Measurements from ENCODE around the gene TRMT44.
A peak's percentile ranks its signal among the peaks of the same experiment; 100 is the strongest.
"Not testable (repeated sequence)": the region's sequence is repeated elsewhere in the genome, so short reads cannot be mapped to it uniquely, and the experiment has no call there.

TRMT44 gene, protein sequence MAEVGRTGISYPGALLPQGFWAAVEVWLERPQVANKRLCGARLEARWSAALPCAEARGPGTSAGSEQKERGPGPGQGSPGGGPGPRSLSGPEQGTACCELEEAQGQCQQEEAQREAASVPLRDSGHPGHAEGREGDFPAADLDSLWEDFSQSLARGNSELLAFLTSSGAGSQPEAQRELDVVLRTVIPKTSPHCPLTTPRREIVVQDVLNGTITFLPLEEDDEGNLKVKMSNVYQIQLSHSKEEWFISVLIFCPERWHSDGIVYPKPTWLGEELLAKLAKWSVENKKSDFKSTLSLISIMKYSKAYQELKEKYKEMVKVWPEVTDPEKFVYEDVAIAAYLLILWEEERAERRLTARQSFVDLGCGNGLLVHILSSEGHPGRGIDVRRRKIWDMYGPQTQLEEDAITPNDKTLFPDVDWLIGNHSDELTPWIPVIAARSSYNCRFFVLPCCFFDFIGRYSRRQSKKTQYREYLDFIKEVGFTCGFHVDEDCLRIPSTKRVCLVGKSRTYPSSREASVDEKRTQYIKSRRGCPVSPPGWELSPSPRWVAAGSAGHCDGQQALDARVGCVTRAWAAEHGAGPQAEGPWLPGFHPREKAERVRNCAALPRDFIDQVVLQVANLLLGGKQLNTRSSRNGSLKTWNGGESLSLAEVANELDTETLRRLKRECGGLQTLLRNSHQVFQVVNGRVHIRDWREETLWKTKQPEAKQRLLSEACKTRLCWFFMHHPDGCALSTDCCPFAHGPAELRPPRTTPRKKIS

DNA sequence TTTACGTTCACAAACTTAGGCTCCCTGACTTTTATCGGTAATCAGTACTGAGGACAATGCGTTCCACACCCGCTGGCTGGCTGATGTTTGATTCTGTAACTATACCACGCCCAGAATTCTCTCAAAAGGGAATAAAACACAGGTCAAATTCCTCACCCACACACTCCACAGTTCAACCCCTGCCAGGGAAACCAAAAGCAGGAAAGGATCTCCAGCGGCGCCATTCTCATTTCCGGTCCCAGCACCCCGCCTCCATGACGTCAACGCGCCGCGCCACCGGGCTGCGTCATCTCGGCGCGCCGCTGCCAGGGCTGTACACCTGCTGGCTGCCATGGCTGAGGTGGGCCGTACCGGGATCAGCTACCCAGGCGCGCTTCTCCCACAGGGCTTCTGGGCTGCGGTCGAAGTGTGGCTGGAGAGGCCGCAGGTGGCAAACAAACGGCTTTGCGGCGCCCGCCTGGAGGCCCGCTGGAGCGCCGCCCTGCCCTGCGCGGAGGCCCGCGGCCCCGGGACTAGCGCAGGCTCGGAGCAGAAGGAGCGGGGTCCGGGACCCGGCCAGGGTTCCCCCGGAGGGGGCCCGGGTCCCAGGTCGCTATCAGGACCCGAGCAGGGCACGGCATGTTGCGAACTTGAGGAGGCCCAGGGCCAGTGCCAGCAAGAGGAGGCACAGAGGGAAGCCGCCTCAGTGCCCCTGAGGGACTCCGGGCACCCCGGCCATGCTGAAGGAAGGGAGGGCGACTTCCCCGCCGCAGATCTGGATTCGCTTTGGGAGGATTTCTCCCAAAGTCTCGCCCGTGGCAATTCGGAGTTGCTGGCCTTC is at the start of gene TRMT44, which contains the start of gene ACOX3:
Gene TRMT44, plus strand, starts transcription at position 286 of the 820 bp plus-strand sequence. Its CDS starts 46 bp downstream, at position 332.
Gene ACOX3, minus strand, starts transcription at position 232 of the 820 bp plus-strand sequence. CDS start 24,202 bp downstream, outside the sequence.
- peak; percentile 78 for DNase-seq

DNA sequence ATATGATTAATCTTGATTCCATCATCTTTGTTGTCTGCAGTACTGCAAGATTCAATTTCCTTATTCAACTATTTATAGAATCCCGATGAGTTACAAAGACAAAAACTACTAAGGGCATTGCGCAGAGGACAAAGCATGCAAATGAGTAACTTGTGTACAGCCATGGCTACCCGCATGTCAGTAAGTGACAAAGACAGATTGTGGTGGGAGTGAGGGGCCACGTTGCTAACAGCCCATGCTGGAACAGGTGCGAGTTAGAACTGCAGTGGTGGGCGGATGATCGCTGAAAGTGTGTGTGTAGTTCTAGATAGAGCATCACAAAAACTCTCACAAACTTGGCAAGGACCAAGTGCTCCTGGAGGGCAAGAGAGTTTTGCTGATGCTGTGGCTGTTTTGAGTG is 49.5 kb upstream of the TRMT44 start:
- DNase-seq = no peak

DNA sequence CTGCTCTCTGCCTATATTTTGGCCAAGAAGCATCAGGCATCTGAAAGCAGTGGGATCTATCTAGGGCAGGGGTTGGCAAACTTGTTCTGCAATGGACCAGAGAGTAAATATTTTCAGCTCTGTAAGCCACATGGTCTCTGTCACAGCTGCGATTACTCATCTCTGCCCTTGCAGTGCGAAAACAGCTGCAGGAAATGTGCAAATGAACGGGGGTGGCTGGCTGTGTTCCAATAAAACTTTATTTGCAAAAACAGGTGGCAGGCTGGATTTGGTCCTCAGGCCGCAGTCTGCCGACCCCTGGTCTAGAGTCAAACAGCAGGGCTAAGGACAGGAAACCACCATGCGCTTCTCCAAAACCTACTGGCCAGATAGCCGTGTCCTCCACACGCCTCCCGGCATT is 48.6 kb upstream of the TRMT44 start:
- no peak for DNase-seq

DNA sequence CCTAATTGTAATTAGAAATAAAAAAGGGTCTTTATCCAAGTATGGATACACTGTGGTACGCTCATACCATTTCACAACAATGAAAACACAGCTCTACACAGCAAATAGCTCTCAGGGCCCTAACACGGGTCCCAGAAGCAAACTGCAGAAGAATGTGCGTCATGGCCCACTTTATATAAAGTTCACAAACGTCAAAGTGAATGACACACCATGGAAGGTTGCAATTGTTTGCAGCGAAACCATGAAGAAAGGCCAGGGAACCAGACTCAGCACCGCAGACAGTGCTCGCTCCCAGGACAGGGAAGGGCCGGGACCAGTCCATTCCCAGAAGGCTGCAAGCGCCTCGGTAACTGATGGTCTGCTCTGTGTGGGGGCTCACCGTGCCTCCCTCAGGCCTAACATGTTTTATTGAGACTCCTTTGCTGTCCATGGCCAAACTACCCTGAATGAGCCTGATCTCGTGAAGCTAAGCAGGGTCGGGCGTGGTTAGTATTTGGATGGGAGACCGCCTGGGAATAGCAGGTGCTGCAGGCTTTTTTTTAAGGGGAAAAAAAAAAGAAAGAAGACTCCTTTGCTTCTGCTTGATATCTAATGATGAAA is 47.9 kb upstream of the TRMT44 start:
- DNase-seq = no peak

DNA sequence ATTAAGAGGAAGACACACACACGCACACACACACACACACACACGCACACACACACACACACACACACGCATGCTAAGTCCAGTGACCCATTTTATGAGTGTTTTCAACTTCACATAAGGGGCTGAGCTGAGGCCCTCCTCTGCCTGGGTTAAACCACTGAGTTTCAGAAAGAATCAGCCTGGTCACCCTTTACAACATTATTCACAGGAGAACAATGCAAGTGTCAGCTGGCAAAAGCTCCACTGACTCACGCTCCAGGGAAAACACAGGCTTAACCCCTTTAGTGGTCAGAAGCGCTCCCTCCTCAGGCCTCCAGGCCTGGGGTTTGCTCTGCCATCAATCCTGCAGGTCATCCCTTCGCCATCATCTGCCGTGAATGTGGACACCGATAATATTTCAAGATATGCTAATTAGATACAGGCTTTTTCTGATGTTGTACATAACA is 47.0 kb upstream of the TRMT44 start:
- peak; percentile 86 for DNase-seq

DNA sequence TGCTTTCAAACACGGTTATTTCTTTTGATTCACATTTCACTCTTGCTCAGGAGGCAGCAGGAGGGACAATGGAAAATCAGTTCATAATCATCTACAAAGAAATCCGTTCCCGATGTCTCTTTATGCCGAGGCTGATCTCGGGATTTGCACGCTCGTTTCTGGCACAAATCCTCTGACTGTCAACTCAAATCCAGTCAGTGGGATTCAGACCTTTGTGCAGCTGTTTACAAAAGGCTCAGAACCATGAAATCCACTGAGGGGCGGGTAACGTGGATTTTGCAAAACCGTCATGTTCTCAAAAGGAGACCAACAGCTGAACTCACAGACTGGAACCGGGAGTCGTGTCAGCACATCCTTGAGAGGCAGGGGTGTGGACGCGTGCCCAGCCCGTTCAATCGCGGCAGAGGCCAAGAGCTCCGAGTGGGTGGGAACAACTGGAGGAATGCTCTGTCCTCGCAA is 46.5 kb upstream of the TRMT44 start:
- no peak for DNase-seq

DNA sequence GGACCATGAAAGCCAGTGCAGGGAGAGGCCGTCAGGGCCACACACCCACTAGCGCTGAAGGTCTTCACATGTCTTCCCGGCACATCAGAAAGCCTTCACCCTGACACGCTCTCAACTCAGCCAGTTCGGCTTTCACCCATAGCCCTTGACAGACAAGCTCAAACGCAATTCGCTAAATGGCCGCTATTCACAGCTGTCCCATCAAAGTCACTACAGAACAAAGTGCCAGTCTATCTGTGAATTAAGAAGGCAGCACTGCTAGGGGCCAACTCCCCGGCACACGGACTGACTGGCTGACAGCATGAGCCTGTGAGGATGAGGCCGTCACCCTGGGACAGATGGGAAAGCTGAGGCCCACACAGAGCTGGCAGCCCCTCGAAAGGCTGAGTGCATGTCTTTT is 45.8 kb upstream of the TRMT44 start:
- DNase-seq = no peak

DNA sequence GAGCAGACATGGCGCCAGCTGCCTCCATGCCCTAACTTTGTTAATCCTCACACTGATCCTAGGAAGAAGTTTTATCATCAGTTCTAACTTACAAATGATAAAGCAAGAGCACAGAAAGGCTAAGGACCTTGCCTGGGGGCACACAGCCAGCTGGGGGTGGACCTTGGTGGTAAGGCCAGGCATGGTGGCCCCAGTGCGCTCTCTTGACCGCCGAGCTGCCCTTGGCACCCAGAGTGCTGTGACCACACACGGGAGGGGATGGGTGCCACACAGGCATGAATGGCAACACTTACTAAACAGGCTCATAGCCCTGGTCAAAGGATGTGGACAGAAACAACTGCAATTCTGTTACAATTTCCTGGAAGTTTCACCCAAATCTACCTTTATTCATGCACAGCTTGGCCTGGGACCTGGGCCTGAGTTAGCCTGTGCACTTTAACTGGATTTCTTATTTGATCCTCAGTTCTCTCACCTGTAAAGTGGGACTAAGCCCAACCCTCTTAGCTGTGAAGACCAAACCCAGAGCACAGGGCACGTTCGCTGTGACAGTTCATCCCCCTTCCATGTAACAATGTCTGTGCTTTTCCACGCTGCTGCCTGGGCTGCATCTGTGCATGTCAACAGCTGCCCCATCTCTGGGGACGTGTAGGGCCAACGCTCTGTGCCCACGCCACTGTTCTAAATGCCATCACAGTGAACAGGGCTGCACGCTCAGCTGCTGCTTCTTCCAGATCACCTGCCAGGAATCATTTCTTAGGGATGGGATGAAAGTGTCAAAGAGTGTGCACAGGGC is 44.9 kb upstream of the TRMT44 start:
- no peak for DNase-seq

DNA sequence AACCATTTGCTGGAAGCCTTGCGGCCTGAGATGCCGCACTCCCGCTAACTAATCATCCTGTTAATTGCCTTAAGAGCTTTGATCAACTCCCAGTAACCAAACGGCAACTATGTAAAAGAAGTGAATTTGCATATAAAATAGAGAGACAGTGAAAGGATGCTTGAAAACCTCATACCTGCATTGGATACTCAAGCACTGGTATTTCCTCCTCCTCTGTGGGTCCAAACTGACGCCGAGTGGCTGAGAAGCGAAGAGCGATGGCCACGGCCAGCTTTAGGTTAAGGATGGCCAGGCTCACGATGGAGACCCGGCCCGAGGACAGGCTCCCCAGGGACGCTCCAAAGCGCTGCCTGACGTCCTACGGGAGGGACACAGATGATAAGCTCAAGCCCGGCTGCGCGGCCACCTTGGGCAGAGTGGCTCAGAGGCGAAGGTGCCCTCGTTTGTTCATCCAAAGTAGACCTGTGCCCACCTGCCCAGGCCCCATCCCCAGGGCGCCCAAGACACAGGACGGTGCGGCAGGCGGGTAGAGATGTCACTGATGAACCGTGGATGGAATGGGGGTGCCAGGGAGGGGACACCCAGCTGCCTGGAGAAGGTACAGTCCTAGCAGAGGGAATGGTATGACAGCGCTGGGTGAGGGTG is 43.7 kb upstream of the TRMT44 start:
- no peak for DNase-seq

DNA sequence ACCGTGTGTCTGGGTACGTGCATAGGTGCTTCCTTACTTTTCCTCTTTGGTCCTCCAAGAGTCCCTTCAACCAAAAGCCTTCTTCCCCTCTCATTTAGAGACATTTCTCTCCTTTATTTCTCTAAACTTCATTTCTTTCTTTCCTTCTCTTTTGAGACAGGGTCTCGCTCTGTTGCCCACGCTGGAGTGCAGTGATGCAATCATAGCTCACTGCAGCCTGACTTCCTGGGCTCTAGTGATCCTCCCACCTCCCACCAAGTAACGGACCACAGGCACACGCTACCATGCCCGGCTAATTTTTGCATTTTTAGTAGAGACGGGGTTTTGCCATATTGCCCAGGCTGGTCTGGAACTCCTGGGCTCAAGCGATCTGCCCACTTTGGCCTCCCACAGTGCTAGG is 42.2 kb upstream of the TRMT44 start:
- DNase-seq = no peak

DNA sequence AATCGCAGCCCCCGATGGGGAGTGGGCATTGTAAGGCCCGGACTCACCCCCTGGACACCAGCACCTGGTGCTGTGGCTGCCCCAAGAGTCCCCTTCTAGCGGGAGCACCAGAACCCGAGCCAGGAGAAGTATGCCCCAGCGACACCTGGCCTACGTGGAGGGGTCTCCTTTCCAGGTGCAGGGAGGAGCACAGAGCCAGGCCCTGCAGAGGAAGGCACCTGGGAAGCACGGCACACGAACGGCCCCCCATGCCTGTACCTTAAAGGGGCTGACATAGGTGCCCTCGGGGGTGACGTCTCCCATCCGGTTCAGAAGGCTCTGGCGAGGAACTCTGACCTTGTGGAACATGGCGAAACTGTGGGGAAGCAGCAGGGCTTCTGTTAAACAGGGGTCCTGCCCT is 41.3 kb upstream of the TRMT44 start:
- DNase-seq = no peak

DNA sequence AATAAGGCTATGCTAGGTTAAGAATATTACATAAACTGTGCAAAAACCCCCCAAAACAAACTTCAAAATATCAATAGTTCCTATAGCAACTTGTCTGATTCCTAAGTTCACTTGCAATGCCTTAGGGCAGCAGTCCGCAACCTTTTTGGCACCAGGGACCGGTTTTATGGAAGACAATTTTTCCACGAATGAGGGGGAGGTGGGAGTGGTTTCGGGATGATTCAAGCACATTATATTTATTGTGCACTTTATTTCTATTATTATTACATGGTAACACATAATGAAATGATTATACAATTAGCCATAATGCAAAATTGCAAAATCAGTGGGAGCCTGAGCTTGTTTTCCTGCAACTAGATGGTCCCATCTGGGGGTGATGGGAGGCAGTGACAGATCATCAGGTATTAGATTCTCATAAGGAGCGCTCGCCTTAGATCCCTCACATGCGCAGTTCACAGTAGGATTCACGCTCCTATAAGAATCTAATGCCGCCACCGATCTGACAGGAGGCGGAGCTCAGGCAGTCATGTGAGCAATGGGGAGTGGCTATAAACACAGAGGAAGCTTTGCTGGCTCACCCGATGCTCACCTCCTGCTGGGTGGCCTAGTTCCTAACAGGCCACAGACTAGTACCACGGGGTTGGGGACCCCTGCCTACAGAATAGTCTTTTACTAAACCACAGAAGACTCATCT is 39.8 kb upstream of the TRMT44 start:
- no peak for DNase-seq

DNA sequence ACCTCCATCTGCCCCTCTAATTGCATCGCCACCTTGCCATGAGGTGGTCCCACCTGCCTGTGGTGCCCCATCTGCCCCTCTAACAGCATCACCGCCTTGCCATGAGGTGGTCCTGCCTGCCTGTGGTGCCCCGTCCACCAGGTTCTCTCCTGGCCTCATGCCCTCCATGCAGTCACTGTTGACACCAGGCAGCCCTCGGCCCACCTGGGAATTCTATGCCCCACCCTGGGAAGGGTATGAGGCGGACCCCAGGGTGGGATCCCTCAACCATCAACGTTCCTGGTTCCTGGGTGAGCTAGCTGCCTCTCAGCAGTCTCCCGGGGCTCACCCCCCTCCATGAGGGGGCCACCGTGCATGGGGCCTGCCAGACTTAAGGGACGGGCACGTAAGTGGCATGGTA is 38.9 kb upstream of the TRMT44 start:
- no peak for DNase-seq

DNA sequence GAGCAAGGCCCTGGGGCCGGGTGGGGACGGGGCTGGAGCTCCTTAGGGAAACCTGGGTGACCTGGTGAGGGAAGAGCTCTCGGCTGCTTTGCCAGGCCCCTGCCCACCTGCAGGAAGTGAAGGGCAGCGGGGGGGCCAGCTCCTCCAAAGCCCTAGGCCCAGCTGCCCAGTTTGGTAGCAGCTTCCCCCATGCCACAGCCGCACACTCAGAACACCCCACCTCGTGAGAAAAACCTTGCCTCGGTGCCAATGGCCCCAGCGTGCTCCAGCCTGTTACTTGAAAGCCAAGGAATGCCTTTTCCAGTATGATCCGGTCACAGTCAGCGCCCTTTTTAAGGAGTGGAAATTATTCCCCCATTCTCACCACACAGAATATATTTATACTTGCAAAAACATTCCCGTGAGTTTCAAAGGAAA is 38.4 kb upstream of the TRMT44 start:
- DNase-seq = no peak

DNA sequence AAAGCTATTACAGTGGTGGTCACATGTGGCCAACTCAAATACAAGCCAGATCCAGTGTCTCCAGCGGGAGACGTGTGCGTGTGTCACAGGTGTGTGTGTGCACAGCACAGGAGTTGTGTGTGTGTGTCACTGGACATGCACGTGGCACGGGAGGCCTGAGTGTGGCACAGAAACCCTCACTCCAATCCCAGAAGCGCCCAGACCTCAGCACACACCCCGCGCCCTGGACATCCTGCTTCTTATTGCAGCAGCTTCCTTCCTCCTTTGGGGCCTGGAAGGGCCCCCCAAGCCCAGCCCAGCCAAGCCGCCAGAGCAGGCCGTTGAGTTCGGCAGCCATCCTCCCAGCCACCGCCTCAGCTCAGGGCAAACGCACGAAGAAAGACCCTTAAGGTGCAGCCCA is 37.9 kb upstream of the TRMT44 start:
- no peak for DNase-seq

DNA sequence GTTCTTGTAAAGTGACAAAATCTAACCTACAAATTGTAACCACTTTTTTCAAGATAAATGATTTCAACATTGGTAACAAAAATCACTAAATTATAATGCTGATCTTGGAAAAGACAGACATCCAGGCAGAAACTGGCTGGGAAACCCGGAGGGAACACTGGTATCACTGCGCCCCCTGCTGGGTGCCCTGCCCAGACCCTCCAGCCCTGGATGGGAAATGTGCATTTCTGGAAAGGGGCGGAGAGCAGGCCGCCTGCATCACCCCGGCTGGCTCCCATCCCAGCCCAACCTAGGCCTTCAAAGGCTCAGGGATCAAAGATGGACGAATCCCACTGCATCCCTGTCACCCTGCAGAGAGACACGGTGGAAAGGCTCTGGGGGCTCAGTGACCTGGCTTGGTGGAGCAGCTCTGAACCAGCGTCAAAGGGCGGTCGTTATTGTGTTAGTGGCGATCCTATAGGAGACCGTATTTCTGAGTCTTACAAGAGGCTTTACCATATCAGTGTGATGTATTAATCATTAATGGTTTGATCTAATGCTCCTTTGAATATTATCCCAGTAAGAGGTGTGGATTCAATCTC is 37.3 kb upstream of the TRMT44 start:
- DNase-seq = peak; percentile 51

DNA sequence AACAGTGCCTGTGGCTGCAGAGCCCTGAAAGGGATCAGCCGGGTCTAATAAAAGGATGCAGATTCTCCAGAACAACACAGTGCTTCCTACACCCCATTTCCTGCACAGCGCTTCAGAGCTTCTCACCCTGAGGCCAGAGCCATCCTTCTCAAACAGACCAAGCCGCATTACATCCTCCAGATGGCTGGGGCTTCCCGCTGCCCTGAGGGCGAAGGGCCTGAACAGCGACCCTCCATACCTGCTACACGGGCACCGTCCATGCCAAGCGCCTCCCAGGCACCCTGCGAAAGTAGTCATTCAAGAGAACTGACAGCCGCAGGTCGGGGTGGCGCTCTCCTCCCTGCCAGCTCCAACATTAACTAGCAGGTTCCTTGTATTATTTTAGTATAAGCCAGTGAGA is 36.6 kb upstream of the TRMT44 start:
- DNase-seq = no peak

DNA sequence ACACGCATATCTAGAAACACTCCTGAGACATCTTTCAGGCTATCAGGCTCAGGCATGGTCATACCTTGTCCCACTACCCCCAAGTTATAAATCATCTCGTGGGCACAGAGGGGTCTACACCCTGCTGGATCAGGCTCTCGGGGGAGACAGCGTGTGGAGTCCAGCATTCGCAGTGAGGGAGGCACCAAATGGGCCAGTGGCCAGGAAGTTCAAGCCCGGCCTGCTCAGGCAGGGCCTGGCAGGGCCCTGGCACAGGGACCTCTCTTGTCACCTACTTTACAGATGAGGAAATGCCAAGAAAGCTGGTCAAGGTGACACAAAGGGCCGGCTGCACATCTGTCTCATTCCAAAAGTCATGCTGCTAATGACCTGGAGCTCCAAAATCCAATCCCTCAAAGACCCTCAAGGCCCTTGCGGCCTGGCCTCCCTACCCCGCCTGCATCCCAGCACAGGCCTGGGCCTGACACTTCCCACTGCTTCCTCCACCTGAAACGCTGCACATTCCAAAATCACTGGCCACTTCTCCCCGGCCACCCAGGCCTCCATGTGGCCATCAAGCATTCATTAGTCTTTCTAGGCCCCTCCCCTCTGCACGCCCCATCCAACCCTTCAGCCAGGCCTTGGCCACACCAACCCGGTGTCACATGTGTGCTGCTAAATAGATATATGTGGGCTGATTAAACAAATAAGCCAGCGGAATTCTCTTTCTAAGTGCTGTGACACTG is 35.6 kb upstream of the TRMT44 start:
- DNase-seq = no peak

DNA sequence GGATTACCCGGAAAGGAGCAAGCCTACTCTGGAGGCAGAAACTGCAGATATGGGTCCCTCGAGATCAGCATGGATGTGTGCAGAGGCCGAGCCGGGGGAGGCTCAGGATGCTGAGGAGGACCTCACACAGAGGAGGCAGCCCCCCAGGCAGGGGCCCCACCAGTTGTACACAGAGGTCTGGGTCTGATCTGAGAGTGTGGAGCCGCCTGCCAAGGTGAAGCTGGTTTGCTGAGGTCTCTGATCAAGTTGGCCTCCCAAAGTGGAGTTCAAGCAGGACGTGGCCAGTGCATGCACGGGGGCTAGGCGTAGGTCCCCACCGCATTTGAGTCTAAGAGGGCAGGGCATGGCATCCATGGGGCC is 35.1 kb upstream of the TRMT44 start:
- no peak for DNase-seq

DNA sequence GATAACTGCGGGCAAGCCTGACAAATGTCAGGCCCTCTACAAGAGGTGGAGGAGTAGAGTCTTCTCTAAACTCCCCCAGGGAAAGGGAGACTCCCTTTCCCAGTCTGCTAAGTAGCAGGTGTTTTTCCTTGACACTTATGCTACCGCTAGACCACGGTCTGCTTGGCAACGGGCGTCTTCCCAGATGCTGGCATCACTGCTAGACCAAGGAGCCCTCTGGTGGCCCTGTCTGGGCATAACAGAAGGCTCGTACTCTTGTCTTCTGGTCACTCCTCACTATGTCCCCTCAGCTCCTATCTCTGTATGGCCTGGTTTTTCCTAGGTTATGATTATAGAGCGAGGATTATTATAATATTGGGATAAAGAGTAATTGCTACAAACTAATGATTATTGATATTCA is 33.7 kb upstream of the TRMT44 start:
- not testable (repeated sequence) for DNase-seq
